Karpas-422 (cell line): ENCODE measurements around the gene CAMSAP1. TPM values are rescaled to one million over a fixed set of nuclear protein-coding genes. Genes with fewer than 3 reads are reported as not detected.

ENCODE experiments used
- DNase-seq: peaks from one replicate; pipeline ENCODE4 v3.0.0-alpha.2; 2015
- H2AFZ ChIP-seq: fragments of 200-600 bp; sonication (generic); 2 replicates; pipeline ENCODE4 v1.6.1; 2014; ENCODE audit warnings: antibody characterized with exemption, low read length, mixed read lengths
- H3K27ac ChIP-seq: fragments of 200-600 bp; sonication (generic); 2 replicates; pipeline ENCODE4 v1.5.1; 2014; ENCODE audit warnings: mild to moderate bottlenecking, low read length, moderate library complexity
- H3K27me3 ChIP-seq: fragments of 200-600 bp; sonication (generic); 2 replicates; pipeline ENCODE4 v1.6.1; 2014; ENCODE audit warnings: low read length, mixed read lengths
- H3K36me3 ChIP-seq: fragments of 200-600 bp; sonication (generic); 2 replicates; pipeline ENCODE4 v1.6.1; 2014; ENCODE audit warnings: low read length, mixed read lengths; ENCODE audit not compliant: insufficient read depth
- H3K4me1 ChIP-seq: fragments of 200-600 bp; sonication (generic); 2 replicates; pipeline ENCODE4 v1.6.1; 2014; ENCODE audit warnings: mild to moderate bottlenecking, low read length, mixed read lengths
- H3K4me2 ChIP-seq: fragments of 200-600 bp; sonication (generic); 2 replicates; pipeline ENCODE4 v1.6.1; 2014; ENCODE audit warnings: low read length, low read depth, mild to moderate bottlenecking; ENCODE audit not compliant: poor library complexity, severe bottlenecking
- H3K4me3 ChIP-seq: fragments of 200-600 bp; sonication (generic); 2 replicates; pipeline ENCODE4 v1.5.1; 2014; ENCODE audit warnings: mild to moderate bottlenecking, antibody characterized with exemption, low read length, mixed read lengths
- H3K79me2 ChIP-seq: fragments of 200-600 bp; sonication (generic); 2 replicates; pipeline ENCODE4 v1.6.1; 2014; ENCODE audit warnings: mild to moderate bottlenecking, low read length, mixed read lengths
- H3K9ac ChIP-seq: fragments of 200-600 bp; sonication (generic); 2 replicates; pipeline ENCODE4 v1.6.0; 2014; ENCODE audit warnings: low read length
- H3K9me2 ChIP-seq: fragments of 200-600 bp; sonication (generic), shearing (Covaris generic); replicated peaks from 2 replicates; pipeline ENCODE4 v1.6.0; 2014; ENCODE audit warnings: mild to moderate bottlenecking, low read length, moderate library complexity; ENCODE audit not compliant: insufficient read depth
- H3K9me3 ChIP-seq: fragments of 300-700, 200-600 bp; sonication (generic); 2 replicates; pipeline ENCODE4 v1.6.1; 2014; ENCODE audit warnings: low read length, mixed read lengths
- H4K20me1 ChIP-seq: fragments of 200-600 bp; sonication (generic); 2 replicates; pipeline ENCODE4 v1.6.1; 2014; ENCODE audit warnings: mild to moderate bottlenecking, antibody characterized with exemption, low read length, low read depth; ENCODE audit not compliant: insufficient read depth
- total RNA-seq: library from RNA; depleted of rRNA; stranded (reverse); fragments of >200 nt; shearing (Covaris generic); gene quantifications from 2 replicates; pipeline ENCODE4 v1.2.3, GENCODE V29; 2014; ENCODE audit warnings: low replicate concordance

The CAMSAP1 gene
- total RNA-seq, 1 experiment from 2014 or later = 26.9 TPM

DNA sequence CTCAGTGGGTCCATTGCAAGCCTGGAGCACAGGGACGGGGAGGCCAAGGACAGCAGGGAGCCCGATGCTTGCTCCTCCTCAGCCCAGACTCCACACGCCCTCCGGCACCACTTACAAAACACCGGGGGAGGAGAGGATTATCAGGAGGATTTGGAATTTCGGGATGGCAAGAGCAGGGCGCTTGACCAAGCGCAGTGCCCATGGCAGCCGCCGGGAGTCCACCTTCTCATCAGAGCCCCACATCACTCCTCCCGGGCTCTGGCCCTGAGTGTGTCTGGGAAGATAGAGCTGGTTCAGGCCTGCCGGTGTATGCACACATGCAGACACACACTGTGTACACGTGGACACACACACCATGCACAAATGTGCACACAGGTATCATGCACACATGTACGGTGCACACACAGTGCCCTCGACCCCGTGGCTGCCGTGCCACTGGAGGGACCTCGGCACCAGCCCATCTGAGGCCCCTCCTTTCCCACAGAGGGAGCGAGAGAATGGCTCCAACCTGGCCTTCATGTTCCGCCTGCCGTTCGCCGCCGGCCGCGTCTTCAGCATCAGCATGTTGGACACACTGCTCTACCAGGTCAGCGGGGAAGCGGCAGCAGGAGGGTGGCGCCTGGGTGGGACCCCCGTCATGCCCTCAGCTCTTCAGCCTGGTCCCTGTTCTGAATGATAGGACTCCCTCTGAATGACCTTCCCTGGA, 123.7 kb downstream of the CAMSAP1 start:
- Histone ChIP-seq H2AFZ (no peak overlapping the region), H3K79me2 (no peaks in the 10 kb centered on the region), H3K9me2 (no peaks in the 10 kb centered on the region), H3K4me2 (no peak overlapping the region), H3K4me1 (no peaks in the 10 kb centered on the region), H3K36me3 (no peaks in the 10 kb centered on the region), H3K9ac (no peak overlapping the region), H3K27ac (no peak overlapping the region), H3K9me3 (no peaks in the 10 kb centered on the region), H3K27me3 (no peaks in the 10 kb centered on the region), H4K20me1 (no peaks in the 10 kb centered on the region), H3K4me3 (no peak overlapping the region)
- no peak for DNase-seq

DNA sequence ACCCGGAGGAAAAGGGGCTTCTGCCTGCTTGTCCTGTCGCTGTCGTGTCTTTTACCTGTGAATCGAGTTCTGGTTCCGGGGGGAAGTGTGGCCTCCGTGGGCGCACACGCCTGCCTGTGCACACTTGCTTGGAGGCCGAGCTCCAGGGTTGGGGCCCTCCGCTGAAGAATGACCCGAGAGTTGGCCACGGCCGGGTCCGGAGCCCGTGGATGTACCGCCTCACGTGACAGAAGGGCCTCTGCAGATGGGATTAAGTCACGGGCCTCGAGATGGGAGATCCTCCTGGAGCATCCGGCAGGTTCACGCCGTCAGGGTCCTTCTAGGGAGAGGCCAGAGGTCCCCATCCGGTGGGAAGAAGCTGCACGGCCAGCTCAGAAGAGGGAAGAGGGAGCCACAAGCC, 124.4 kb downstream of the CAMSAP1 start:
- no peaks in the 10 kb centered on the region for H4K20me1 ChIP-seq
- H3K9me3 ChIP-seq = no peaks in the 10 kb centered on the region
- H3K79me2 ChIP-seq = no peaks in the 10 kb centered on the region
- H2AFZ ChIP-seq = no peak overlapping the region
- no peaks in the 10 kb centered on the region for H3K9me2 ChIP-seq
- no peak for DNase-seq
- no peak overlapping the region for H3K9ac ChIP-seq
- no peaks in the 10 kb centered on the region for H3K36me3 ChIP-seq
- H3K4me2 ChIP-seq = no peak overlapping the region
- H3K4me1 ChIP-seq = no peaks in the 10 kb centered on the region
- H3K4me3 ChIP-seq = no peak overlapping the region
- no peaks in the 10 kb centered on the region for H3K27me3 ChIP-seq
- no peak overlapping the region for H3K27ac ChIP-seq

DNA sequence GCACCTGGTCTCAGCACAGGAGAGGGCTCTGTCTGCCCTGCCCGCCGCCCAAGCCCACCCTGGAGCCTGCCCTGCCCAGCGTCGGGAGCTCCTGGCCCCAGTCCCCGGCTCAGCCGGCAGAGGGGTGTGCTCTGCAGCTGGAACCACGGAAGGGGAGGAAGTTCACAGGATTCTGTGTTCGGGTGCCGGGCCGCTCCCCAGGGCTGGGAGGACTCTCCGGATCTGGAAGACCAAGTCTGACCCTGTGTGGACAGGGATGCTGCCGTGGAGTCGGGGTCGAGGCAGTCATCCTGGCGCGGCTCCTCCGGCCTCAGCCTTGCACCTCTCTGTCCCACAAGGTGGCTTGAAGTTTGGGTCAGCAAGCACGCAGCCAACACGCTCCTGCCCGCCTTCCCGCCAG, 126.7 kb downstream of the CAMSAP1 start:
- Histone ChIP-seq H3K9me2 (no peaks in the 10 kb centered on the region), H3K4me1 (no peaks in the 10 kb centered on the region), H3K36me3 (no peaks in the 10 kb centered on the region), H2AFZ (no peak overlapping the region), H3K27ac (no peak overlapping the region), H3K9ac (no peak overlapping the region), H3K27me3 (no peaks in the 10 kb centered on the region), H4K20me1 (no peaks in the 10 kb centered on the region), H3K9me3 (no peaks in the 10 kb centered on the region), H3K79me2 (no peaks in the 10 kb centered on the region), H3K4me2 (no peak overlapping the region), H3K4me3 (no peak overlapping the region)
- DNase-seq = no peak

DNA sequence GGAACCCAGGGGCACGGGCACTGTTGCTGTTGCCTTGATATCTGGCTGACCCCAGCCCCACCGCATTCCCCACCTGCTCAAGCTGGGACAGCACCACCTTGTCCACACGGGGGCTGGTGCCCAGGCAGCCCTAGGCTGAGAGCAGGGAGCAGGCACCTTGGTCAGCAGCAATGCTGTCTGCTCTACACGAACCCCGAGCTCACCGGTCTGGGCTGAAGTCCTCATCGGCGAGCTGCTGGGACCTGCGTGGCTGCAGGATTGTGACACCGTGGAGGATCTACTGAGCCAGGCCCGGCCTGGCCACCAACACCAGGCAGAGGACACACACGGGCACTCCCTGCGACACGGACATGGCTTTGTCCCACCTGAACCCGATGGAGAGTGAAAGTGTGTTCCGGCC, 127.3 kb downstream of the CAMSAP1 start:
- Histone ChIP-seq H3K79me2 (no peaks in the 10 kb centered on the region), H3K27ac (no peak overlapping the region), H3K4me2 (no peak overlapping the region), H3K9me3 (no peaks in the 10 kb centered on the region), H3K27me3 (no peaks in the 10 kb centered on the region), H2AFZ (no peak overlapping the region), H3K4me3 (no peak overlapping the region), H3K36me3 (no peaks in the 10 kb centered on the region), H3K9me2 (no peaks in the 10 kb centered on the region), H3K9ac (no peak overlapping the region), H4K20me1 (no peaks in the 10 kb centered on the region), H3K4me1 (no peaks in the 10 kb centered on the region)
- no peak for DNase-seq

DNA sequence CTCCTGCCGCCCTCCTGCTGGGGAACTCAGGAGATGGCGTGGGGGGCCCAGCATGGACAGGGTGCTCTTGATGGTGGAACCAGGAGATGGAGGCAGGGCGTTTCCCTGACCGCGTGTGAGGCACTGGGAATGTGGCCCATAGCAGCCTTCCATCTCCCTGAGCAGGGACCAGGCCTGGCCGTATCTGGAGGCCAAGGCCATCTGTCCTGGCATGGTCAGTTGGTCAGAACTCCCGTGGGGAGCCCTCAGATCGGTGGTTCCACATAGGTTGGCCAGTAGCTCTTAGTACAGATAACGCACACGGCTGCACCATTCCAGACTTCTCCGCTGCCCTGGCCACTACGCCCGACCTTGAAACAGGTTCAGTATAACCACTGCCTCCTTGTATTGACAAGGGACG, 127.8 kb downstream of the CAMSAP1 start:
- no peaks in the 10 kb centered on the region for H3K79me2 ChIP-seq
- no peaks in the 10 kb centered on the region for H3K9me3 ChIP-seq
- H3K27ac ChIP-seq = no peak overlapping the region
- DNase-seq = no peak
- H3K9ac ChIP-seq = no peak overlapping the region
- H3K4me2 ChIP-seq = no peak overlapping the region
- H3K4me3 ChIP-seq = no peak overlapping the region
- H4K20me1 ChIP-seq = no peaks in the 10 kb centered on the region
- H3K4me1 ChIP-seq = no peaks in the 10 kb centered on the region
- no peaks in the 10 kb centered on the region for H3K9me2 ChIP-seq
- no peaks in the 10 kb centered on the region for H3K36me3 ChIP-seq
- H3K27me3 ChIP-seq = no peaks in the 10 kb centered on the region
- H2AFZ ChIP-seq = no peak overlapping the region

DNA sequence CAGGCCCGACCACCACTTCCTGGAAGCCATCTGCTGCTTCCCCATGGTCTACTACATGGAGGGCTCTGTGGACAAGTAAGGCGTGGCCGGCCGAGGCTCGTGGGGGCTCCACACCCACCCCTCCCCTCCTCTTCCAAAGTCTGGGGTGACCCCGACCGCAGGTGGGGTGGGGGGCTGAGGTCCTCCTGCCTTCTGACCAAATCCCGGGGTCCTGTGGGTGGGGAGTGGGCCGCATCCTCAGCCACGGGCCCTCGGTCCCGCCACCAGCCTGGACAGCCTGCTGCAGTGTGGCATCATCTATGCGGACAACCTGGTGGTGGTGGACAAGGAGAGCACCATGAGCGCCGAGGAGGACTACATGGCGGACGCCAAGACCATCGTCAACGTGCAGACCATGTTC, 128.9 kb downstream of the CAMSAP1 start:
- H3K9me3 ChIP-seq = no peaks in the 10 kb centered on the region
- no peak overlapping the region for H3K27ac ChIP-seq
- H3K4me3 ChIP-seq = no peak overlapping the region
- H3K4me1 ChIP-seq = no peaks in the 10 kb centered on the region
- DNase-seq = no peak
- no peaks in the 10 kb centered on the region for H3K9me2 ChIP-seq
- no peak overlapping the region for H2AFZ ChIP-seq
- no peak overlapping the region for H3K9ac ChIP-seq
- H3K79me2 ChIP-seq = no peaks in the 10 kb centered on the region
- no peaks in the 10 kb centered on the region for H3K36me3 ChIP-seq
- H3K27me3 ChIP-seq = no peaks in the 10 kb centered on the region
- H3K4me2 ChIP-seq = no peak overlapping the region
- H4K20me1 ChIP-seq = no peaks in the 10 kb centered on the region

DNA sequence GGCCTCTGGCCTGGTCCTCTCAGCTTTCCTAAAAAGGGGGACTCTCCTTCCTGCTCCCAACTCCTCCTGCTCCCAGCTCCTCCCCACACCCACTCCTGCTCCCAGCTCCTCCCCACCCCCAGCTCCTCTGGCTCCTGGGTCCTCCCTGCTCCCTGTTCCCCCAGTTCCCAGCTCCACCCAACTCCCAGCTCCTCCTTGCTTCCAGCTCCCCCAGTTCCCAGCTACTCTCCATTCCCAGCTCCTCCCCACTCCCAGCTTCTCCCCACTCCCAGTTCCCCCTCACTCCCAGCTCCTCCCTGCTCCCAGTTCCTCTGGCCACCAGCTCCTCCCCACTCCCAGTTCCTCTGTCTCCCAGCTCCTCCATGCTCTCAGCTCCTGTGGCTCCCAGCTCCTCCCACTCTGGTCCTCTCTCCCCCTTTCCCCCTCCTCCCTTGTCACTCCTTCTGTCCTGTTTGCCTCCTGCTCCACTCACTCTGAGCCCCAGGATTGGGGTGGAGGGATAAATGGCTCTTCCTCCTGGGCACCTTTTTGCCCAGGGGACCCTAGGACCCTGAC, 129.6 kb downstream of the CAMSAP1 start:
- Histone ChIP-seq H3K36me3 (no peaks in the 10 kb centered on the region), H4K20me1 (no peaks in the 10 kb centered on the region), H3K27me3 (no peaks in the 10 kb centered on the region), H3K79me2 (no peaks in the 10 kb centered on the region), H3K9ac (no peak overlapping the region), H3K4me1 (no peaks in the 10 kb centered on the region), H3K9me2 (no peaks in the 10 kb centered on the region), H3K4me3 (no peak overlapping the region), H2AFZ (no peak overlapping the region), H3K9me3 (no peaks in the 10 kb centered on the region), H3K27ac (no peak overlapping the region), H3K4me2 (no peak overlapping the region)
- DNase-seq = no peak

DNA sequence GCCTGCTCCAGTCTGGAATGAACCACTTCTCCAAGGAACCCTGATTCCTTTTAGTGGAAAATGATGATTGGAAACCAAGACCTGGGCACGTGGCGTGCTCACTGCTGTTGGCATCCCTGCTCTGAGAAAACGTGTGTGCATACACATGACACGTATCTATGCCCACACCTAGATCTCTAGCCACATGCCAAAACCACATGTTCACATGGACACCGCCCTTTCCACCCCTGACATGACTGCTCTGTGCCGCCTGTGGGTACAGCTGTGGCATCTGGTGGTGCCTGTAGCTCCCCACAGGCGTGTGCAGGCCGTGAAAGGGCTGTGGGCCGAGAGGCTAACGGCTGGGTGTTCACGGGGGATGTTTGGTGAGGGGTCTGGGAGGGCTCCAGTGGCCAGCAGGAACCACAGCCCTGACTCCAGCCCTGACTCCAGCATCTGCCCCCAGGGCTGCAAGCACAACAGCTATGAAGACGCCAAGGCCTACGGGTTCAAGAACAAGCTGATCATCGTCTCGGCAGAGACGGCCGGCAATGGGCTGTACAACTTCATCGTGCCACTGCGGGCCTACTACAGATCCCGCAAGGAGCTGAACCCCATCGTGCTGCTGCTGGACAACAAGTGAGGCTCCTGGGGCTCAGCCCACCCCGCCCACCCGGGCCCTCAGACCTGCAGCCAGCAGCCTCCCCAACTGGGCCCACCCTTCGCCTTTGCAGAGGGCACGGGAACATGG, 130.3 kb downstream of the CAMSAP1 start:
- no peak for DNase-seq
- Histone ChIP-seq H3K9me3 (no peaks in the 10 kb centered on the region), H3K9ac (no peak overlapping the region), H3K27ac (no peak overlapping the region), H2AFZ (no peak overlapping the region), H3K4me1 (no peaks in the 10 kb centered on the region), H3K79me2 (no peaks in the 10 kb centered on the region), H3K36me3 (no peaks in the 10 kb centered on the region), H3K27me3 (no peaks in the 10 kb centered on the region), H3K4me3 (no peak overlapping the region), H3K4me2 (no peak overlapping the region), H3K9me2 (no peaks in the 10 kb centered on the region), H4K20me1 (no peaks in the 10 kb centered on the region)
